ENCODE measurements around the gene PIEZO2. TPM values are rescaled to one million over a fixed set of nuclear protein-coding genes. Genes with fewer than 3 reads are reported as not detected.
A peak's percentile ranks its signal among the peaks of the same experiment; 100 is the strongest.

PIEZO2 gene
- total RNA-seq, 8 experiments from 2014 or later, result 1.9 to 73.5 (median 2.8) TPM

- Histone ChIP-seq H3K4me1 (replicated peaks in 1 of 2) (peaks cover 10 to 23% of the 10 kb centered on the region in 2 donors), H3K4me3 (no peak overlapping the region), H3K27ac (no peak overlapping the region)
- in situ Hi-C loops (cut with MboI; ENCODE audit: low pct_unique_long_range_greater_than_20kb in 2 of 9, low sequenced_read_pairs in 9 of 9, unreplicated experiment in 9 of 9), result no loop called here
- no peak for ATAC-seq (replicated peaks in 6 of 8)
These were observed 144.4 kb downstream of the PIEZO2 start for GRCh38 chr18:11004951-11005350.

- peaks cover 10 to 23% of the 10 kb centered on the region in 2 donors for H3K4me1 ChIP-seq (replicated peaks in 1 of 2)
- in situ Hi-C loops (cut with MboI; ENCODE audit: low pct_unique_long_range_greater_than_20kb in 2 of 9, low sequenced_read_pairs in 9 of 9, unreplicated experiment in 9 of 9), result no loop called here
- peak in 2 of 8 experiments; percentile 88 to 93 for ATAC-seq (replicated peaks in 6 of 8)
- WGBS, 10 experiments, result 10 to 100% (median 74%) methylated on average over 1 to 4 of the region's 4 CpGs
- no peak overlapping the region for H3K4me3 ChIP-seq
- H3K27ac ChIP-seq, result no peak overlapping the region
These were observed 145.1 kb downstream of the PIEZO2 start for GRCh38 chr18:11004294-11004693.

- no peak overlapping the region for H3K27ac ChIP-seq
- WGBS, 10 experiments, result 0 to 100% (median 88%) methylated on average over 1 to 4 of the region's 4 CpGs; no CpG with 5 or more reads in 3 of the 10 experiments
- in situ Hi-C loops (cut with MboI; ENCODE audit: low pct_unique_long_range_greater_than_20kb in 2 of 9, low sequenced_read_pairs in 9 of 9, unreplicated experiment in 9 of 9), result no loop called here
- no peak for ATAC-seq (replicated peaks in 6 of 8)
- no peak overlapping the region for H3K4me3 ChIP-seq
- peaks cover 10 to 12% of the 10 kb centered on the region in 2 donors for H3K4me1 ChIP-seq (replicated peaks in 1 of 2)
These were observed 146.6 kb downstream of the PIEZO2 start for GRCh38 chr18:11002796-11003195.

- Histone ChIP-seq H3K4me1 (replicated peaks in 1 of 2) (peaks cover 10 to 12% of the 10 kb centered on the region in 2 donors), H3K4me3 (no peak overlapping the region), H3K27ac (no peak overlapping the region)
- ATAC-seq (replicated peaks in 6 of 8), result no peak
- 67 to 100% (median 93%) methylated on average over 1 of the region's 1 CpG; no CpG with 5 or more reads in 6 of the 10 experiments for WGBS, 10 experiments
- in situ Hi-C loops (cut with MboI; ENCODE audit: low pct_unique_long_range_greater_than_20kb in 2 of 9, low sequenced_read_pairs in 9 of 9, unreplicated experiment in 9 of 9), result no loop called here
These were observed 147.1 kb downstream of the PIEZO2 start for GRCh38 chr18:11002277-11002676.

- WGBS, 10 experiments, result 22 to 100% (median 81%) methylated on average over 1 to 3 of the region's 3 CpGs
- peaks cover under 1 to 2% of the 10 kb centered on the region in 2 donors for H3K4me1 ChIP-seq (replicated peaks in 1 of 2)
- no peak overlapping the region for H3K27ac ChIP-seq
- no peak for ATAC-seq (replicated peaks in 6 of 8)
- in situ Hi-C loops (cut with MboI; ENCODE audit: low pct_unique_long_range_greater_than_20kb in 2 of 9, low sequenced_read_pairs in 9 of 9, unreplicated experiment in 9 of 9), result no loop called here
- no peak overlapping the region for H3K4me3 ChIP-seq
These were observed 149.3 kb downstream of the PIEZO2 start for GRCh38 chr18:11000071-11000470.

GRCh38 chr18:10997885-10998284, 151.5 kb downstream of the PIEZO2 start:
- in situ Hi-C loops (cut with MboI; ENCODE audit: low pct_unique_long_range_greater_than_20kb in 2 of 9, low sequenced_read_pairs in 9 of 9, unreplicated experiment in 9 of 9), result no loop called here
- 0 to 64% (median 46%) methylated on average over 1 of the region's 1 CpG for WGBS, 10 experiments

GRCh38 chr18:10995550-10995949, 153.8 kb downstream of the PIEZO2 start:
- 60% methylated on average over 1 of the region's 1 CpG; no CpG with 5 or more reads in 9 of the 10 experiments for WGBS, 10 experiments
- in situ Hi-C loops (cut with MboI; ENCODE audit: low pct_unique_long_range_greater_than_20kb in 2 of 9, low sequenced_read_pairs in 9 of 9, unreplicated experiment in 9 of 9), result no loop called here
- no peak overlapping the region for H3K4me3 ChIP-seq
- ATAC-seq (replicated peaks in 6 of 8), result peak in 2 of 8 experiments; percentile 35 to 66
- no peaks in the 10 kb centered on the region for H3K4me1 ChIP-seq (replicated peaks in 1 of 2)
- H3K27ac ChIP-seq, result no peak overlapping the region

More at GRCh38 chr18:10997885-10998284, 151.5 kb downstream of the PIEZO2 start:
- H3K4me3 ChIP-seq, result no peak overlapping the region
- H3K4me1 ChIP-seq (replicated peaks in 1 of 2), result no peaks in the 10 kb centered on the region
- ATAC-seq (replicated peaks in 6 of 8), result no peak
- no peak overlapping the region for H3K27ac ChIP-seq

- no peak overlapping the region for H3K27ac ChIP-seq
- WGBS, 10 experiments, result 45 to 100% (median 91%) methylated on average over 1 to 2 of the region's 2 CpGs
- no peaks in the 10 kb centered on the region for H3K4me1 ChIP-seq (replicated peaks in 1 of 2)
- H3K4me3 ChIP-seq, result no peak overlapping the region
- ATAC-seq (replicated peaks in 6 of 8), result no peak
- in situ Hi-C loops (cut with MboI; ENCODE audit: low pct_unique_long_range_greater_than_20kb in 2 of 9, low sequenced_read_pairs in 9 of 9, unreplicated experiment in 9 of 9), result no loop called here
These were observed 159.9 kb downstream of the PIEZO2 start for GRCh38 chr18:10989486-10989885.

- H3K4me1 ChIP-seq (replicated peaks in 1 of 2), result no peaks in the 10 kb centered on the region
- WGBS, 10 experiments, result 4 to 100% (median 88%) methylated on average over 1 to 2 of the region's 2 CpGs
- no peak overlapping the region for H3K27ac ChIP-seq
- in situ Hi-C loops (cut with MboI; ENCODE audit: low pct_unique_long_range_greater_than_20kb in 2 of 9, low sequenced_read_pairs in 9 of 9, unreplicated experiment in 9 of 9), result no loop called here
- ATAC-seq (replicated peaks in 6 of 8), result no peak
- no peak overlapping the region for H3K4me3 ChIP-seq
These were observed 163.7 kb downstream of the PIEZO2 start for GRCh38 chr18:10985689-10986088.

GRCh38 chr18:10979411-10979810, 170.0 kb downstream of the PIEZO2 start:
- Histone ChIP-seq H3K27ac (no peak overlapping the region), H3K4me1 (replicated peaks in 1 of 2) (no peaks in the 10 kb centered on the region), H3K4me3 (no peak overlapping the region)
- WGBS, 10 experiments, result 52 to 100% (median 83%) methylated on average over 1 to 7 of the region's 7 CpGs
- no peak for ATAC-seq (replicated peaks in 6 of 8)
- in situ Hi-C loops (cut with MboI; ENCODE audit: low pct_unique_long_range_greater_than_20kb in 2 of 9, low sequenced_read_pairs in 9 of 9, unreplicated experiment in 9 of 9), result no loop called here

- Histone ChIP-seq H3K4me3 (no peak overlapping the region), H3K4me1 (replicated peaks in 1 of 2) (no peaks in the 10 kb centered on the region), H3K27ac (no peak overlapping the region)
- in situ Hi-C loops (cut with MboI; ENCODE audit: low pct_unique_long_range_greater_than_20kb in 2 of 9, low sequenced_read_pairs in 9 of 9, unreplicated experiment in 9 of 9), result no loop called here
- no peak for ATAC-seq (replicated peaks in 6 of 8)
These were observed 172.3 kb downstream of the PIEZO2 start for GRCh38 chr18:10977042-10977441.

GRCh38 chr18:10973567-10974203, 175.7 kb downstream of the PIEZO2 start:
- in situ Hi-C loops (cut with MboI; ENCODE audit: low pct_unique_long_range_greater_than_20kb in 2 of 9, low sequenced_read_pairs in 9 of 9, unreplicated experiment in 9 of 9), result no loop called here
- H3K4me3 ChIP-seq, result no peak overlapping the region
- peak in 2 of 8 experiments; percentile 45 to 55 for ATAC-seq (replicated peaks in 6 of 8)
- WGBS, 10 experiments, result 33 to 100% (median 71%) methylated on average over 3 to 7 of the region's 10 CpGs; no CpG with 5 or more reads in 2 of the 10 experiments
- no peak overlapping the region for H3K27ac ChIP-seq
- no peaks in the 10 kb centered on the region for H3K4me1 ChIP-seq (replicated peaks in 1 of 2)

GRCh38 chr18:10971717-10972116, 177.7 kb downstream of the PIEZO2 start:
- H3K4me1 ChIP-seq (replicated peaks in 1 of 2), result no peaks in the 10 kb centered on the region
- no peak for ATAC-seq (replicated peaks in 6 of 8)
- 14 to 100% (median 86%) methylated on average over 1 to 4 of the region's 4 CpGs; no CpG with 5 or more reads in 4 of the 10 experiments for WGBS, 10 experiments
- no peak overlapping the region for H3K4me3 ChIP-seq
- no peak overlapping the region for H3K27ac ChIP-seq
- in situ Hi-C loops (cut with MboI; ENCODE audit: low pct_unique_long_range_greater_than_20kb in 2 of 9, low sequenced_read_pairs in 9 of 9, unreplicated experiment in 9 of 9), result no loop called here

GRCh38 chr18:10965119-10965518, 184.2 kb downstream of the PIEZO2 start:
- H3K27ac ChIP-seq, result no peak overlapping the region
- in situ Hi-C loops (cut with MboI; ENCODE audit: low pct_unique_long_range_greater_than_20kb in 2 of 9, low sequenced_read_pairs in 9 of 9, unreplicated experiment in 9 of 9), result no loop called here
- peak in 2 of 8 experiments; percentile 11 to 30 for ATAC-seq (replicated peaks in 6 of 8)
- no peaks in the 10 kb centered on the region for H3K4me1 ChIP-seq (replicated peaks in 1 of 2)
- no peak overlapping the region for H3K4me3 ChIP-seq
- 0 to 100% (median 38%) methylated on average over 1 to 2 of the region's 2 CpGs; no CpG with 5 or more reads in 2 of the 10 experiments for WGBS, 10 experiments
